RWPE2 (cell line): ENCODE data around the gene TGIF1.

Experiments used
- ATAC-seq: fragments of 200-7000 bp; cut with Tn5 transposase; 3 replicates; pipeline ENCODE4 v1.9.1; 2021; ENCODE audit warnings: low read depth
- DNase-seq: peaks from one replicate; pipeline ENCODE4 v3.0.0-alpha.2; 2020; ENCODE audit warnings: low spot score
- H3K27ac ChIP-seq: fragments of 450-650 bp; 2 replicates; pipeline ENCODE4 v1.5.1; 2017; ENCODE audit warnings: mild to moderate bottlenecking; ENCODE audit not compliant: poor library complexity, severe bottlenecking
- H3K27me3 ChIP-seq: fragments of 250-450 bp; sonication (Bioruptor Pico); 2 replicates; pipeline ENCODE4 v1.5.1; 2021; ENCODE audit warnings: mild to moderate bottlenecking, moderate library complexity; ENCODE audit not compliant: insufficient read depth, poor library complexity, severe bottlenecking
- H3K36me3 ChIP-seq: fragments of 250-450 bp; sonication (Bioruptor Pico); 2 replicates; pipeline ENCODE4 v1.5.1; 2020; ENCODE audit warnings: low read depth, mild to moderate bottlenecking, moderate library complexity
- H3K4me1 ChIP-seq: fragments of 250-450 bp; sonication (Bioruptor Pico); 2 replicates; pipeline ENCODE4 v1.5.1; 2021; ENCODE audit warnings: mild to moderate bottlenecking, moderate library complexity; ENCODE audit not compliant: insufficient read depth, poor library complexity, severe bottlenecking
- H3K4me3 ChIP-seq: fragments of 250-450 bp; sonication (Bioruptor Pico); 2 replicates; pipeline ENCODE4 v1.5.1; 2021; ENCODE audit warnings: mild to moderate bottlenecking, moderate library complexity; ENCODE audit not compliant: severe bottlenecking
- H3K9me3 ChIP-seq: fragments of 250-450 bp; sonication (Bioruptor Pico); 2 replicates; pipeline ENCODE4 v1.5.1; 2021; ENCODE audit warnings: mild to moderate bottlenecking, moderate library complexity; ENCODE audit not compliant: severe bottlenecking
- TF ChIP-seq, protein P1 (sequence below): fragments of 450-650 bp; IDR thresholded peaks from one replicate; pipeline ENCODE4 v1.5.1; 2017; ENCODE audit warnings: mild to moderate bottlenecking, moderate library complexity; ENCODE audit not compliant: poor library complexity, severe bottlenecking

TGIF1 gene

DNA sequence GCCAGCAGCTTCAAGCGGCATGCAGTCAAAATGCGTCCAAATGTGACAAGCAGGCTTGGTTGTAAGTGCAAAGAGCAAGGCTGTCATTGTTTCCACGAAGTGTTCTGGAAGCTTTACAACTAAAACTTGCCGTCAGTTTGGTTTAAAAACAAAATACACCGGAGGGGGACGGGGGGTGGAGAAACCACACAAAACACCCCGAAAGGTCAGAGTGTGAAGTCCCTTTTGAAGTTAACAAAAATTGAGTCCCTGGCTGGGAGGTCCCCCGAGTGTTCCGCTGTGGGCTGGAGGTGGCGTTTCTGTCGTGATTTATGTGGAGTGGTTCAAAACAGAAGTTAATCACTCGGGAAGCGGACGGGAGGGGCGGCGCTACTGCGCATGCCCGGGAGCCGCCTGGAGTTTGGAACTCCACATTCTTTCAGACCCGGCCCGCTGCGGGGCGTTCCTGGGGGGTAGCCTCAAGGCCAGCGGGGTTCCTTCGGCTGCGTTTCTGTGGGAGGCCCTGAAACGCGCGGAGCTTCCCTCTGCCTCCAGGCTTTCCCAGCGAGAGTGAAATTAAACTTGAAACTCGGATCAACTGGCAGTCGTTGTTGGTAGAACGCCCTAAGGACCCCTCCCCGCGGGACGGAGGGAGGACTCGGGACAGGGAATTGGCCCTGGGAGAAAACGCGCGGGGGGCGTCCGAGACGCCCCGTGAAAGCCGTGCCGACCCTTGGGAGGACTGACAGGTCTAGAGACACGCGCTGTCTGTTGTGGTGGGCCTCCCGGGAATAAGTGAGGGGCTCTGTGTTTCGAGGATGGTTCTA, 1.4 kb downstream of the TGIF1 start:
- Histone ChIP-seq H3K4me3 (peak overlapping the region; percentile 92), H3K9me3 (no peaks in the 10 kb centered on the region), H3K27me3 (no peaks in the 10 kb centered on the region), H3K27ac (peak overlapping the region; percentile 93), H3K4me1 (peaks cover 31% of the 10 kb centered on the region), H3K36me3 (peaks cover 37% of the 10 kb centered on the region)
- ATAC-seq (no peak), DNase-seq (peak; percentile 80)
- TF ChIP-seq, protein P1, sequence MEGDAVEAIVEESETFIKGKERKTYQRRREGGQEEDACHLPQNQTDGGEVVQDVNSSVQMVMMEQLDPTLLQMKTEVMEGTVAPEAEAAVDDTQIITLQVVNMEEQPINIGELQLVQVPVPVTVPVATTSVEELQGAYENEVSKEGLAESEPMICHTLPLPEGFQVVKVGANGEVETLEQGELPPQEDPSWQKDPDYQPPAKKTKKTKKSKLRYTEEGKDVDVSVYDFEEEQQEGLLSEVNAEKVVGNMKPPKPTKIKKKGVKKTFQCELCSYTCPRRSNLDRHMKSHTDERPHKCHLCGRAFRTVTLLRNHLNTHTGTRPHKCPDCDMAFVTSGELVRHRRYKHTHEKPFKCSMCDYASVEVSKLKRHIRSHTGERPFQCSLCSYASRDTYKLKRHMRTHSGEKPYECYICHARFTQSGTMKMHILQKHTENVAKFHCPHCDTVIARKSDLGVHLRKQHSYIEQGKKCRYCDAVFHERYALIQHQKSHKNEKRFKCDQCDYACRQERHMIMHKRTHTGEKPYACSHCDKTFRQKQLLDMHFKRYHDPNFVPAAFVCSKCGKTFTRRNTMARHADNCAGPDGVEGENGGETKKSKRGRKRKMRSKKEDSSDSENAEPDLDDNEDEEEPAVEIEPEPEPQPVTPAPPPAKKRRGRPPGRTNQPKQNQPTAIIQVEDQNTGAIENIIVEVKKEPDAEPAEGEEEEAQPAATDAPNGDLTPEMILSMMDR: no peak

DNA sequence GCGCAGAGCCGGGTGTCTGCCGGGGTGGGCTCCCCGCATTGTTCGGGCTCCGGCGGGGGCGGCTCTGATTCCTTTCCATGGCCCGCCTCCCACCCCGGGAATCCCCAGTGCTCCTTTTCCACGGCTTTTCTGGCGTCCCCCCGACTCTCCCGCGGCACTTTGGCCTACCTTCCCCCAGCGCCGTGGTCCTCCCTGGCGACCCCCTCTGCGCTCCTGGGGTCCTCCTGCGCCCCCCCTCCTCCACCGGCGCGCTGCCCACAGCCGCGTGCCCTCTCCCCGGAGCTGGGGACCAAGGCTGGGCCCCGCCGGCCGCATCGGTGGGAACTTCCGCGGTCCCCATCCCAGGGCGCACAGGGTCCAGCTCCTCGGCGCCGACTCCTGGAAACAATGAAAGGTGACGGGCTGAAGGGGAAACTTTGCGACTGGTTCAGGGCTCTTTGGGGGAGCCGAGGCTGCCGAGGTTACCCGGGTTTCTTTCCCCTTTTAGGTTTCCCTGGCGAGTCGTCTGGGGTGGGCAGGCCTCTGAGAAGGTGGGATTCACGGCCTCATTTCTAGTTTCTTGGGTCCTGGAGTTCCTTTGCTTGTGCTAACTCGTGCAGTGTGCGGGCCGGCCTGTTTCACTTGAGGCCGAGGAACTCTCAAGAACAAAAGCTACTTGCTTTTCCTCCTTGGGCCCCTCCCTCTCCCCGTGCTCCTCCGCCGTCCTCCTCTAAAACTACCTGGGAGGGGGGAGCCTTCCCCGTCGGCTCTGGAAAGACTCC, 2.2 kb downstream of the TGIF1 start:
- Histone ChIP-seq H3K36me3 (peaks cover 45% of the 10 kb centered on the region), H3K4me3 (peak overlapping the region; percentile 92), H3K27me3 (no peaks in the 10 kb centered on the region), H3K27ac (peak overlapping the region; percentile 93), H3K9me3 (no peaks in the 10 kb centered on the region), H3K4me1 (peaks cover 32% of the 10 kb centered on the region)
- ATAC-seq (no peak), DNase-seq (peak; percentile 64)
- TF ChIP-seq, protein P1: no peak

DNA sequence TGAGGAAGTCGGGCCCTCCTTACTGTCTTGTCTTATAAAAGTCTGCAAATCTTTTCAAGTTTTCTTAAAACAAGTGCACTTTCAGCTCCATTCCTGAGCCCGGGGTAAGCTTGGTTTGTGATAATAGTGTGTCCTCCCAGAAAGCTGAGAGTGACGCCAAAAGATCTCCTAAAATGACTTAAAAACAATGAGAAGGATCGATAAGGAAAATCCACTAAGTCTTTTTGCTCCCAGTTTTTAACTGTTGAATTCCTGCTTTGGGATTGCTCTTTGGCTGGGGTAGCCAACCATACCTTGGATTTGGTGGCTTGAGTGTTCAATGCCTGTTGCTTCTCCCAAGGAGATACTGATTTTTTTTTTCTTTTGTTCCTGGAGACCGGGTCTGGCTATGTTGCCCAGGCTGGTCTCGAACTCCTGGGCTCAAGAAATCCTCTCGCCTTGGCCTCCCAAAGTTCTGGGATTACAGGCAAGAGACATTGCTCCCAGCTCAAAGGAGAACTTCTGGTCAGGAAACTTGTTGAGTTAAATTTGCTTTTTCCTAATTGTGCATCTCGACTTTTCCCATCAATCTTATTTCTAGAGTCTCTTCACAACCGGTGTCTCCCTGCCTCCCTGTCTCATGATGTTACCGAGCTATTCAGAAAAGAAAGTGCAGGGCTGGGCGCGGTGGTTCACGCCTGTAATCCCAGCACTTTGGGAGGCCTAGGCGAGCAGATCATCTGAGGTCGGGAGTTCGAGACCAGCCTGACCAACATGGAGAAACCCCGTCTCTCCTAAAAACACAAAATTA, 3.0 kb downstream of the TGIF1 start:
- H3K9me3 ChIP-seq: no peaks in the 10 kb centered on the region
- H3K4me3 ChIP-seq: peak overlapping the region; percentile 92
- ATAC-seq (no peak), DNase-seq (no peak)
- H3K27ac ChIP-seq: peak overlapping the region; percentile 93
- H3K4me1 ChIP-seq: peaks cover 40% of the 10 kb centered on the region
- peaks cover 53% of the 10 kb centered on the region for H3K36me3 ChIP-seq
- H3K27me3 ChIP-seq: no peaks in the 10 kb centered on the region
- TF ChIP-seq, protein P1: no peak

GRCh38 chr18:3453540-3454364, 3.8 kb downstream of the TGIF1 start:
- Histone ChIP-seq H3K36me3 (peaks cover 61% of the 10 kb centered on the region), H3K4me1 (peaks cover 48% of the 10 kb centered on the region), H3K27me3 (no peaks in the 10 kb centered on the region), H3K9me3 (no peaks in the 10 kb centered on the region), H3K4me3 (peak overlapping the region; percentile 92), H3K27ac (peak overlapping the region; percentile 93)
- DNase-seq (no peak), ATAC-seq (peak; percentile 23)
- TF ChIP-seq, protein P1: no peak
